Bronchial epithelial cell (primary cell): ENCODE results near the gene ATP2B3. TPM values are rescaled to one million over a fixed set of nuclear protein-coding genes. Genes with fewer than 3 reads are reported as not detected.

Experiments used
- DNase-seq: peaks from one replicate; pipeline ENCODE4 v3.0.0-alpha.2; 2010; ENCODE audit warnings: low read depth
- FAIRE-seq: peaks from 2 replicates; lab custom pipeline; 2011; peaks lifted over from hg19 to GRCh38; lab: Jason Lieb, UNC
- H3K27me3 ChIP-seq: 2 replicates; pipeline ENCODE4 v1.5.1; 2011; ENCODE audit warnings: low read length; ENCODE audit not compliant: control insufficient read depth, insufficient read depth
- H3K36me3 ChIP-seq: 2 replicates; pipeline ENCODE4 v1.5.1; 2011; ENCODE audit warnings: low read length; ENCODE audit not compliant: control insufficient read depth, insufficient read depth
- H3K4me3 ChIP-seq: 2 replicates; pipeline ENCODE4 v1.5.1; 2011; ENCODE audit warnings: mild to moderate bottlenecking, low read depth, low read length, control low read depth
- CTCF ChIP-seq: IDR thresholded peaks from 2 replicates; pipeline ENCODE4 v1.5.1; 2011; ENCODE audit warnings: mild to moderate bottlenecking, moderate library complexity, low read length, control low read depth, inconsistent platforms; ENCODE audit not compliant: insufficient read depth, severe bottlenecking
- total RNA-seq: library from RNA; depleted of rRNA; stranded (reverse); fragments of >200 nt; gene quantifications from 2 replicates; pipeline ENCODE4 v1.2.1, GENCODE V29; 2014

Gene ATP2B3
- total RNA-seq, 1 donor from 2014 or later = not detected

GRCh38 chrX:153511784-153512500, 5.5 kb upstream of the ATP2B3 start:
- TF ChIP-seq CTCF = no peak
- no peaks in the 10 kb centered on the region for H3K36me3 ChIP-seq
- no peaks in the 10 kb centered on the region for H3K27me3 ChIP-seq
- DNase-seq = no peak
- no peak overlapping the region for H3K4me3 ChIP-seq
- FAIRE-seq = no peak

- FAIRE-seq = peak; percentile 32
- TF ChIP-seq CTCF = no peak
- DNase-seq = no peak
- Histone ChIP-seq H3K4me3 (no peak overlapping the region), H3K27me3 (no peaks in the 10 kb centered on the region), H3K36me3 (no peaks in the 10 kb centered on the region)
Measured at GRCh38 chrX:153512501-153512893, 4.9 kb upstream of the ATP2B3 start.

GRCh38 chrX:153513265-153513664, 4.2 kb upstream of the ATP2B3 start:
- H3K27me3 ChIP-seq = no peaks in the 10 kb centered on the region
- no peaks in the 10 kb centered on the region for H3K36me3 ChIP-seq
- FAIRE-seq (no peak), DNase-seq (no peak)
- TF ChIP-seq CTCF = no peak
- H3K4me3 ChIP-seq = no peak overlapping the region

- TF ChIP-seq CTCF = no peak
- no peak for DNase-seq
- Histone ChIP-seq H3K27me3 (peaks cover 7% of the 10 kb centered on the region), H3K36me3 (no peaks in the 10 kb centered on the region), H3K4me3 (no peak overlapping the region)
- FAIRE-seq = no peak
Measured at GRCh38 chrX:153514259-153514658, 3.2 kb upstream of the ATP2B3 start.

- Histone ChIP-seq H3K36me3 (no peaks in the 10 kb centered on the region), H3K4me3 (no peak overlapping the region), H3K27me3 (peaks cover 7% of the 10 kb centered on the region)
- TF ChIP-seq CTCF = no peak
- DNase-seq (no peak), FAIRE-seq (no peak)
Measured at GRCh38 chrX:153515435-153515834, 2.0 kb upstream of the ATP2B3 start.

GRCh38 chrX:153516073-153516472, 1.4 kb upstream of the ATP2B3 start:
- peak; percentile 95 for FAIRE-seq
- H3K27me3 ChIP-seq = peaks cover 7% of the 10 kb centered on the region

More at GRCh38 chrX:153516073-153516472, 1.4 kb upstream of the ATP2B3 start:
- Histone ChIP-seq H3K4me3 (no peak overlapping the region), H3K36me3 (no peaks in the 10 kb centered on the region)
- DNase-seq = no peak
- TF ChIP-seq CTCF = no peak
